GM10266 (cell line): Measurements from ENCODE around the gene WASF2.

Experiments used
- DNase-seq: peaks from one replicate; pipeline ENCODE4 v3.0.0; 2012; ENCODE audit errors: extremely low spot score
- TF ChIP-seq, protein P1 (sequence below): IDR thresholded peaks from 2 replicates; pipeline ENCODE4 v1.5.1; 2012; ENCODE audit warnings: mild to moderate bottlenecking, low read depth; ENCODE audit not compliant: control insufficient read depth, insufficient read depth; ENCODE audit errors: missing control alignments

Gene WASF2

GRCh38 chr1:27519331-27520258, 29.6 kb upstream of the WASF2 start:
- TF ChIP-seq, protein P1, sequence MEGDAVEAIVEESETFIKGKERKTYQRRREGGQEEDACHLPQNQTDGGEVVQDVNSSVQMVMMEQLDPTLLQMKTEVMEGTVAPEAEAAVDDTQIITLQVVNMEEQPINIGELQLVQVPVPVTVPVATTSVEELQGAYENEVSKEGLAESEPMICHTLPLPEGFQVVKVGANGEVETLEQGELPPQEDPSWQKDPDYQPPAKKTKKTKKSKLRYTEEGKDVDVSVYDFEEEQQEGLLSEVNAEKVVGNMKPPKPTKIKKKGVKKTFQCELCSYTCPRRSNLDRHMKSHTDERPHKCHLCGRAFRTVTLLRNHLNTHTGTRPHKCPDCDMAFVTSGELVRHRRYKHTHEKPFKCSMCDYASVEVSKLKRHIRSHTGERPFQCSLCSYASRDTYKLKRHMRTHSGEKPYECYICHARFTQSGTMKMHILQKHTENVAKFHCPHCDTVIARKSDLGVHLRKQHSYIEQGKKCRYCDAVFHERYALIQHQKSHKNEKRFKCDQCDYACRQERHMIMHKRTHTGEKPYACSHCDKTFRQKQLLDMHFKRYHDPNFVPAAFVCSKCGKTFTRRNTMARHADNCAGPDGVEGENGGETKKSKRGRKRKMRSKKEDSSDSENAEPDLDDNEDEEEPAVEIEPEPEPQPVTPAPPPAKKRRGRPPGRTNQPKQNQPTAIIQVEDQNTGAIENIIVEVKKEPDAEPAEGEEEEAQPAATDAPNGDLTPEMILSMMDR, result no peak
- DNase-seq, result no peak

GRCh38 chr1:27518808-27519207, 28.8 kb upstream of the WASF2 start:
- DNase-seq, result no peak
- TF ChIP-seq, protein P1, result no peak

DNA sequence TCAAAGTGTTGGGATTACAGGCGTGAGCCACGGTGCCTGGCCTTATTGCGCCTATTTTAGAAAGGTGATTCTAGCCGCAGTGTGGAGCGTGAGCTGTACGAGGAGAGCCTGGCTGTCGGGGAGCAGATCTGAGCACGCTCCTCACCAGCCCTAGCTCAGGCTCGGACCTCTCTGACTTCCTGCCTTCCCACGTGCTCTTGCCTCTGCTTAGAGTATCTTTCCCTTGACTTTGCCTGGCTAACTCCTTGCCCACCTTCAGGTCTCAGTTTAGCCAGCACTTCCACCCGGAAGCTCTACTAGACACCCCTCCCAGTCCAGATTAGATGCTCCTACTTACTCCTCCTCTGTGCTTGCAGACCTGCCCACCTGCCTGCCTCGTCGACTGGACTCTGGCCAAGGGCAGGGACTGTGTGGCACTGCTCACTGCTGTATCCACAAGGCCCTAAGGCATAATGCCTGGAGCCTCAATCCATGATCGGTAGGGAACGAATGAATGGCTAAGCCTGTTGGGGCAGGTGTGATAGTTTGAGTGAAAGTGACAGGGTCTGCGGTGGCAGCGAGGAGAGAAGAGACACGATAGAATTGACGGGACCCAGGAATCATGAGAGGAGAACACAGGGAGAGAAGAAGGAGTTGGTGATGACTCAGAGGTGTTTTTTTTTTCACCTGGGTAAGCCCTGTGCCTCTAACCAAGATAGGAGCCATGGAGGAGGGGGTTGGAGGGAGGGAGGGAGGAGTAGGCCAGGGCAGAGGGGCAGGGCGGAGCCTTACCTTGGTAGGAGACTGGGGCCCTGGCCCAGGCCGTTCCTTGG, 28.1 kb upstream of the WASF2 start:
- TF ChIP-seq, protein P1, result no peak
- no peak for DNase-seq

DNA sequence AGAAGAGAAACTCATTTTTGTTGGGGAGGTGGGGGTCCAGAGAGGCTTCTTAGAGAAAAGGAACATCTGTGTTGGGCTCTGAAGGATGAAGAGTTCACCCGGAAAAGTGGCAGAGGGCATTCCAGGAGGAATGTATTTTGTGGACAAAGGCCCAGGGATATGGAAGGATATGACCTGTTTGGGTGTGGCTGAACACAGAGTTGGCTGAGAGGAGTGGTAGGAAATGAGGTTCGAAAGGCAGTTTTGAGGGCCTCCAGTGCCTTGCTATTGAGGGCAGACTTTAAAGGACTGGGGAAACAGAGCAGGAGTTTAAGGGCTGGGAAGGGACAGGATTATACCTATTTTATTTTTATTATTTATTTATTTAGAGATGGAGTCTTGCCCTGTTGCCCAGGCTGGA, 27.3 kb upstream of the WASF2 start:
- TF ChIP-seq, protein P1, result no peak

DNA sequence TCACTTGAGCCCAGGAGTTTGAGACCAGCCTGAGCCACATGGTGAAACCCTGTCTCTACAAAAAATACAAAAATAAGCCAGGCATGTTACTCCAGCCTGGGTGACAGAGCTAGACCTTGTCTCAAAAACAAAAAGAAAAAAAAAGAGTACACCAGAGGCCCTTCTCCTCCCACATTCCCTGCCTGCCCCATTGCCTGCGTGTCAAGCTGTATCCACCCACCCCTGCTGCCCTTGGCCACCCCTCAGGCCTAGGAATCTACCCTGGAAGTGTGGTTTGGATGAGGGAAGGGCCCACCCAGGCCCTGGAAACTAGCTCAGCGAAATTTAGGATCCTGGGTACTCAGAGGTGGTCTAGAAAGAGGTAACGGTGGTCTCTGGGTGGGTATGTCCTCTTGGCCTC, 25.7 kb upstream of the WASF2 start:
- no peak for DNase-seq
- TF ChIP-seq, protein P1, result no peak

More for the DNA sequence above, 27.3 kb upstream of the WASF2 start:
- no peak for DNase-seq

DNA sequence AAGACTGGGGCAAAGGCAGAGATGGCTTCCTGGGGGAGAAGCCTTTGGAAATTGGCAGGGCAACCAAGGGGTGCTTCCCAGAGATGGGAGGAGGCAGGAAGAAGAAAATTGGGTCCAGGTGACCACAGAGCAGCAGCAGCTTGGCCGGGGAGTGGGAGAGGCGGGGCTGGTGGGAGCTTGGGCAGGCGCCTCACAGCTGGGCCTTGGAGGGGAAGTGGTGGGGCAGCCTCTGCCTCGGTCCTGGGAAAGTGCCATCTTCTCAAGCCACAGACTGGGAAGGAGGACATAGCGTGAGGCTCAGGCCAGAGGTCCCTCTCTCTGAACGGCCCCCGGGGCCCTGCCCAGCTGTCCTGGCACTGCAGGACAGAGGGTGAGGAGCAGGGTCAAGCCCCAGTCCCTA, 24.0 kb upstream of the WASF2 start:
- no peak for DNase-seq
- TF ChIP-seq, protein P1, result no peak
